Osteocyte (in vitro differentiated cells): Measurements from ENCODE around the gene TMEM204. TPM values are rescaled to one million over a fixed set of nuclear protein-coding genes. Genes with fewer than 3 reads are reported as not detected.

ENCODE experiments used
- DNase-seq: peaks from one replicate; pipeline ENCODE4 v3.0.0; 2021; ENCODE audit warnings: mixed read lengths; ENCODE audit not compliant: unreplicated experiment; ENCODE audit errors: extremely low spot score
- H3K27ac Mint-ChIP-seq: one replicate; pipeline ENCODE4 v1.8.0; 2021; ENCODE audit warnings: mild to moderate bottlenecking, mixed read lengths; ENCODE audit not compliant: unreplicated experiment
- H3K27me3 Mint-ChIP-seq: one replicate; pipeline ENCODE4 v1.8.0; 2021; ENCODE audit warnings: mixed read lengths; ENCODE audit not compliant: unreplicated experiment
- H3K36me3 Mint-ChIP-seq: one replicate; pipeline ENCODE4 v1.8.0; 2021; ENCODE audit warnings: mixed read lengths; ENCODE audit not compliant: unreplicated experiment
- H3K4me1 Mint-ChIP-seq: one replicate; pipeline ENCODE4 v1.8.0; 2021; ENCODE audit warnings: mixed read lengths; ENCODE audit not compliant: unreplicated experiment
- H3K4me3 Mint-ChIP-seq: one replicate; pipeline ENCODE4 v1.8.0; 2021; ENCODE audit warnings: mild to moderate bottlenecking, moderate library complexity, mixed read lengths; ENCODE audit not compliant: unreplicated experiment
- H3K9me3 Mint-ChIP-seq: one replicate; pipeline ENCODE4 v1.8.0; 2021; ENCODE audit warnings: mixed read lengths; ENCODE audit not compliant: unreplicated experiment
- total RNA-seq: library from RNA; stranded (reverse); gene quantifications from 2 replicates; pipeline ENCODE4 v1.2.1, GENCODE V29; 2021
- TF ChIP-seq, protein P1 (sequence below): fragments of 200-600 bp; sonication (generic); IDR thresholded peaks from 2 replicates; pipeline ENCODE4 v1.5.0; 2021; ENCODE audit warnings: antibody characterized with exemption, mild to moderate bottlenecking, moderate library complexity

TMEM204 gene
- total RNA-seq, 1 donor from 2014 or later = 14.5 TPM

- Mint-ChIP-seq H3K27ac (no peak overlapping the region), H3K9me3 (no peaks in the 10 kb centered on the region), H3K4me1 (peaks cover 4% of the 10 kb centered on the region), H3K36me3 (peaks cover 11% of the 10 kb centered on the region), H3K27me3 (no peaks in the 10 kb centered on the region), H3K4me3 (no peak overlapping the region)
- TF ChIP-seq, protein P1, sequence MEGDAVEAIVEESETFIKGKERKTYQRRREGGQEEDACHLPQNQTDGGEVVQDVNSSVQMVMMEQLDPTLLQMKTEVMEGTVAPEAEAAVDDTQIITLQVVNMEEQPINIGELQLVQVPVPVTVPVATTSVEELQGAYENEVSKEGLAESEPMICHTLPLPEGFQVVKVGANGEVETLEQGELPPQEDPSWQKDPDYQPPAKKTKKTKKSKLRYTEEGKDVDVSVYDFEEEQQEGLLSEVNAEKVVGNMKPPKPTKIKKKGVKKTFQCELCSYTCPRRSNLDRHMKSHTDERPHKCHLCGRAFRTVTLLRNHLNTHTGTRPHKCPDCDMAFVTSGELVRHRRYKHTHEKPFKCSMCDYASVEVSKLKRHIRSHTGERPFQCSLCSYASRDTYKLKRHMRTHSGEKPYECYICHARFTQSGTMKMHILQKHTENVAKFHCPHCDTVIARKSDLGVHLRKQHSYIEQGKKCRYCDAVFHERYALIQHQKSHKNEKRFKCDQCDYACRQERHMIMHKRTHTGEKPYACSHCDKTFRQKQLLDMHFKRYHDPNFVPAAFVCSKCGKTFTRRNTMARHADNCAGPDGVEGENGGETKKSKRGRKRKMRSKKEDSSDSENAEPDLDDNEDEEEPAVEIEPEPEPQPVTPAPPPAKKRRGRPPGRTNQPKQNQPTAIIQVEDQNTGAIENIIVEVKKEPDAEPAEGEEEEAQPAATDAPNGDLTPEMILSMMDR = no peak
- DNase-seq = no peak
Observed at GRCh38 chr16:1524366-1524765, 9.1 kb upstream of the TMEM204 start.

GRCh38 chr16:1525871-1526607, 7.4 kb upstream of the TMEM204 start:
- Mint-ChIP-seq H3K4me3 (no peak overlapping the region), H3K9me3 (no peaks in the 10 kb centered on the region), H3K36me3 (peaks cover 7% of the 10 kb centered on the region), H3K27ac (no peak overlapping the region), H3K27me3 (no peaks in the 10 kb centered on the region), H3K4me1 (peaks cover 16% of the 10 kb centered on the region)
- no peak for DNase-seq
- TF ChIP-seq, protein P1 = no peak

DNA sequence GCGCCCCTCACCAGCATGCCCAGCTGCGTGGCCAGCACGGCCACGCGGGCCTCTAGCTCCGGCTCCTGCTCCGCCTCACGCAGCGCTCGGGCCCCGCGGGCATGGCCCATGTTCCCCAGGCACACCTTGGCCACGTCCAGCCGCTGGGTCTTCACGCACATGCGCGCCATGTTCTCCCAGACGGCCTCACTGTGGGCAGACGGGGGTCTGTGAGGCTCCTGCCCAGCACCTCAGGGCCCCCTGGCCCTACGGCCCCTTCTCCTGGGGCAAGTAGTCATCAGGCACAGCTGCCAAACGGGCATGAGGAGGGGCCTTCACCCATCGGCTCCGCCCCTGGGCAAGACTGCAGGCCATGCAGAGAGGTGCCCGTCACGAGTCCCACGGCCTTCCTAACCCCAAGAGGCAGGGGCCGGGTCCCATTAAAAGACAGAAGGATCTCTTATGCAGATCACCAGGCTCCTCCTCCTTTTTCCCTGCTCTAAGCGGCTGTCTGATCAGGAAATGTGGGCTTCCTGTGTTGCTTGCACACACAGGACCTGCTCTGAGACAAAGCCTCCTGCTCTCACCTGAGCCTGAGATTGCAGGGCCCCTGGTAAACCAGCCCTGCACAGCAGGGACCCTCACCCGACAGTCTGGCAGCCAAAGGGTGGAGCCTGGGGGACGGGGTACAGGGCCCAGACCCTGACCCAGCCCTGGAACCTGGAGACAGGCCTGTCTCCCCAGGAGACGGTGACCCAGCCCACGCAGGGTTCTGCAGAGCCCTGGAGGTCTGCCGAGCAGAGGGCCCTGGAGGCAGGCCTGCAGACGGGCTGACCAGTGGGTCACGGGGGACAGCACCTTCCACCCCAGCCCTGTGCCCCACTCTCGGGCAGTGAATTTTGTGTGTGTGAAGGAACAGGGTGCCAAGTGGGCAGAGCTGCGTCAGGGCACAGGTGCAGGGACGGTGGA, 6.6 kb upstream of the TMEM204 start:
- H3K4me1 Mint-ChIP-seq = peaks cover 24% of the 10 kb centered on the region
- H3K36me3 Mint-ChIP-seq = peaks cover 7% of the 10 kb centered on the region
- no peak overlapping the region for H3K4me3 Mint-ChIP-seq
- no peaks in the 10 kb centered on the region for H3K9me3 Mint-ChIP-seq
- TF ChIP-seq, protein P1 = no peak
- H3K27ac Mint-ChIP-seq = no peak overlapping the region
- no peak for DNase-seq
- H3K27me3 Mint-ChIP-seq = no peaks in the 10 kb centered on the region

DNA sequence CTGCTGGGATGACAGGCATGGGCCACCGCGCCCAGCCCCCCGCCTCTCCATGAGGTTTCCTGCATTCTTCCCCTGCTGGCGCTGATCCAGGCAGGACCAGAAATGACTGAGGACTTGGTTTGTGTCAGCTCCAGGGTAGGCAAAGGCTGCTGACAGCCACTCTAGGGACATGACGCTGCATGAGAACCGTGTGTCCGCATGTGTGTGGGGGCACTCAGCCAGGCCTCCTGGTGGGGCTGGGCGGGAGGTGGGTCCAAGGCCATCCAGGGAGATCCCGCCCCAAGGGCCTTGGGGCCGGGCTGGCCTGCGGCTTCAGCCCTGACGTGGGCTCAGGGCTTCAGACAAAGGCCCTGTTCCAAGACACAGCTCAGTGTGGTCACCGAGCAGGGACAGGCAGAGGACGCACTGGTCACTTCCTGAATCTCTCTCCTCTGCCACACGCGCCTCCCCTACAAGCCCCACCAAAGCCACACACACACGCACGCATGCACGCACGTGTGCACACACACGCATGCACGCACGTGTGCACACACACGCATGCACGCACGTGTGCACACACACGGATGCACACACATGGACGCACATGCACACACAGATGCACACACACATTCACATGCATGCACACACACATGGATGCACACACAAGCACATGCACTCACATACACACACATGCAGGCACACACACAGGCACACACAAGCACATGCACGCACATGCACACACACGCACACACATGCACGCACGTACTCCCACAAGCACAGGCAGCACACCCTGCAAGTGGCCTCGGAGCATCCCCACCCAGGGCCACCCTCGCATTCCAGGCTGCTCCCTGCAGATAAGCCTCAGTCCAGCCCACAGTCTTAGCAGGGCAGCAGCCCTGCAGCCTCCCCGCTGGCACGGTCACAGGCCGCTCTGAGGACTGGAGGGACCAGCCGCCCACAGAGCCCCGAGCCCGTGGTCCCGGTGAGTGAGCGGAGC, 5.3 kb upstream of the TMEM204 start:
- Mint-ChIP-seq H3K4me1 (peaks cover 37% of the 10 kb centered on the region), H3K4me3 (no peak overlapping the region), H3K27ac (no peak overlapping the region), H3K27me3 (no peaks in the 10 kb centered on the region), H3K36me3 (peaks cover 5% of the 10 kb centered on the region), H3K9me3 (no peaks in the 10 kb centered on the region)
- no peak for DNase-seq
- TF ChIP-seq, protein P1 = no peak
